Fibroblast of skin of scalp (primary cell): ENCODE data around the gene HYAL4. TPM values are rescaled to one million over a fixed set of nuclear protein-coding genes. Genes with fewer than 3 reads are reported as not detected.
"Not testable (repeated sequence)": the region's sequence is repeated elsewhere in the genome, so short reads cannot be mapped to it uniquely, and the experiment has no call there.

Experiments
- DNase-seq: peaks from one replicate; pipeline ENCODE4 v3.0.0-alpha.2; 2013
- polyA plus RNA-seq, 2 experiments: library from polyadenylated mRNA; unstranded; fragments of 120-200 nt; gene quantifications; one replicate each; pipeline ENCODE4 v1.2.1, GENCODE V29; 2013; ENCODE audit not compliant: insufficient read length in 2 of 2

Gene HYAL4
- polyA plus RNA-seq (2013, experiment 1 of 2; ENCODE audit: insufficient read length): not detected
- not detected for polyA plus RNA-seq (2013, experiment 2 of 2; ENCODE audit: insufficient read length)

GRCh38 chr7:123844712-123845219 lies at the start of gene HYAL4:
TSS of gene HYAL4 (plus strand) at chr7:123845169. CDS start at chr7:123868274, 23,105 bp downstream.
- no peak for DNase-seq

GRCh38 chr7:123795917-123796316 lies 49.1 kb upstream of the HYAL4 start:
- DNase-seq: no peak

- DNase-seq: no peak
These were observed 48.4 kb upstream of the HYAL4 start for GRCh38 chr7:123796568-123796967.

GRCh38 chr7:123797673-123798531 lies 47.1 kb upstream of the HYAL4 start:
- DNase-seq: peak; percentile 31

- DNase-seq: no peak
These were observed 46.3 kb upstream of the HYAL4 start for GRCh38 chr7:123798532-123799188.

GRCh38 chr7:123802249-123802648 lies 42.7 kb upstream of the HYAL4 start:
- DNase-seq: no peak

GRCh38 chr7:123805287-123805686 lies 39.7 kb upstream of the HYAL4 start:
- no peak for DNase-seq

- DNase-seq: no peak
These were observed 35.5 kb upstream of the HYAL4 start for GRCh38 chr7:123809471-123809870.

GRCh38 chr7:123811056-123811455 lies 33.9 kb upstream of the HYAL4 start:
- DNase-seq: peak; percentile 0

GRCh38 chr7:123816916-123817315 lies 28.1 kb upstream of the HYAL4 start:
- no peak for DNase-seq

GRCh38 chr7:123819001-123819400 lies 26.0 kb upstream of the HYAL4 start:
- no peak for DNase-seq

- DNase-seq: not testable (repeated sequence)
These were observed 25.2 kb upstream of the HYAL4 start for GRCh38 chr7:123819795-123820194.

GRCh38 chr7:123820864-123821263 lies 24.1 kb upstream of the HYAL4 start:
- DNase-seq: no peak

- DNase-seq: no peak
These were observed 23.6 kb upstream of the HYAL4 start for GRCh38 chr7:123821320-123821719.

- no peak for DNase-seq
These were observed 20.8 kb upstream of the HYAL4 start for GRCh38 chr7:123823898-123824753.

GRCh38 chr7:123824754-123825067 lies 20.3 kb upstream of the HYAL4 start:
- DNase-seq: no peak

- DNase-seq: no peak
These were observed 16.2 kb upstream of the HYAL4 start for GRCh38 chr7:123828805-123829204.

- DNase-seq: no peak
These were observed 8.3 kb upstream of the HYAL4 start for GRCh38 chr7:123836656-123837055.

GRCh38 chr7:123839106-123839505 lies 5.9 kb upstream of the HYAL4 start:
- DNase-seq: not testable (repeated sequence)

- DNase-seq: not testable (repeated sequence)
These were observed 827 bp upstream of the HYAL4 start for GRCh38 chr7:123844142-123844541.

- DNase-seq: no peak
These were observed 851 bp downstream of the HYAL4 start for GRCh38 chr7:123845823-123846216.

GRCh38 chr7:123846217-123846891 lies 1.4 kb downstream of the HYAL4 start:
- DNase-seq: no peak
